Fibroblast of peridontal ligament (primary cell): Measurements from ENCODE around the gene TMEM170B.

Experiments used
- DNase-seq: peaks from one replicate; pipeline ENCODE4 v3.0.0-alpha.2; 2010; ENCODE audit errors: extremely low read depth

The TMEM170B gene, protein sequence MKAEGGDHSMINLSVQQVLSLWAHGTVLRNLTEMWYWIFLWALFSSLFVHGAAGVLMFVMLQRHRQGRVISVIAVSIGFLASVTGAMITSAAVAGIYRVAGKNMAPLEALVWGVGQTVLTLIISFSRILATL

DNA sequence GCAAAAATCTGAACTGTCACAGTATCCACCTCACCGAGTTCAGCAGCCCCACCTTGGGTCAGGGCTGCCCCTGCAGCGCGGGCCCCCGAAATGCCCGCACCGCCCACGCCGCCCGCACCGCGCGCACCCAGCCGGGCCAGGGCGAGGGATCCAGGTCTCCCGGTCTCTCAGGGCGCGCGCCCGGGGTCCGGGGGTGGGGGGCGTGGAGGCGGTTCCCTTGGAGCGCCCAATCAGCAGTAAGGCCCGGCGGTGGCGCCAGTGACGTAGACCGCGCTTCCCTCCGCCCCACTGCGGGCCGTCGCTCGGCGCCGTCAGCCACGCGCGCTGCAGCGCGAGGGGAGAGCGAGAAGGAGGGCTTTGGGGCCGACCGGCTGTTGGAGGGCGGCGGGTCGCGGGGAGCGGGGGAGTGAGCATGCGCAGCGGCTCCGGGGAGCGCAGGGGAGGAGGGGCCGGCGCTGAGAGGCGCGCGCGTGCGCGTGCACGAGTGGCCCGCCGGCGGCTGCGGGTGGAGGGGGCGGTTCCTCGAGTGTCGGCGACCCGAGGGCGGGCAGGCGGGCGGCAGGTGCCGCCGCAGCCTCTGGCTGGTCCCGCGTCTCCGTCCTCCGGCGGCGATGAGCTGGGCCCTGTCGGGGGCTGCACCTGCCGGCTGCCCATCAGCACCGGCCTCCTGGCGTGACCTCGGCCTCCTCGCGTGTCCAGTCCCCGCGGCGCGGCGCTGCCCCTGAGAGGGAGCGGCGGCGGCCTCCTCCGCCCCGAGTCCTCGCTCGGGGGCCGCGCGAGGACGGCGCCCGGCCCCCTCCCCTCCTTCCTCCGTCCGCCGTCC lies at the start of gene TMEM170B:
TSS of gene TMEM170B (plus strand) at position 521 of the 823 bp plus-strand sequence. CDS start 529 bp downstream, outside the sequence.
- DNase-seq = peak; percentile 85

DNA sequence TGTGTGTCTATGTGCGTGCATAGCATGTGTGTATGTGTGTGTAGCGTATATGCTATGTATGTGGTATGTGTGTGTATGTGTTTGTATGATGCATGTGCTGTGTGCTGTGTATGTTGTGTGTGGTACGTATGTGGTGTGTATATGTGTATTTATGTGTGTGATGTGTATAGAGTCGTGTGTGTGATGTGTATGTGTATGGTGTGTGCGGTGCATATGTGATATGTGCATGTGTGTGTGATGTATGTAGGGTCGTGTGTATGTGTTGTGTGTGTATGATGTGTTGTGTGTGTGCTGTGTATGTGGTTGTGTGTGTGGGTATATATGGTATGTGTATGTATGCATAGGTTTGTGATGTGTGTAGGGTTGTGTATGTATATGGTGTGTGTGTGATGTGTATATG lies 46.6 kb upstream of the TMEM170B start:
- DNase-seq = no peak

DNA sequence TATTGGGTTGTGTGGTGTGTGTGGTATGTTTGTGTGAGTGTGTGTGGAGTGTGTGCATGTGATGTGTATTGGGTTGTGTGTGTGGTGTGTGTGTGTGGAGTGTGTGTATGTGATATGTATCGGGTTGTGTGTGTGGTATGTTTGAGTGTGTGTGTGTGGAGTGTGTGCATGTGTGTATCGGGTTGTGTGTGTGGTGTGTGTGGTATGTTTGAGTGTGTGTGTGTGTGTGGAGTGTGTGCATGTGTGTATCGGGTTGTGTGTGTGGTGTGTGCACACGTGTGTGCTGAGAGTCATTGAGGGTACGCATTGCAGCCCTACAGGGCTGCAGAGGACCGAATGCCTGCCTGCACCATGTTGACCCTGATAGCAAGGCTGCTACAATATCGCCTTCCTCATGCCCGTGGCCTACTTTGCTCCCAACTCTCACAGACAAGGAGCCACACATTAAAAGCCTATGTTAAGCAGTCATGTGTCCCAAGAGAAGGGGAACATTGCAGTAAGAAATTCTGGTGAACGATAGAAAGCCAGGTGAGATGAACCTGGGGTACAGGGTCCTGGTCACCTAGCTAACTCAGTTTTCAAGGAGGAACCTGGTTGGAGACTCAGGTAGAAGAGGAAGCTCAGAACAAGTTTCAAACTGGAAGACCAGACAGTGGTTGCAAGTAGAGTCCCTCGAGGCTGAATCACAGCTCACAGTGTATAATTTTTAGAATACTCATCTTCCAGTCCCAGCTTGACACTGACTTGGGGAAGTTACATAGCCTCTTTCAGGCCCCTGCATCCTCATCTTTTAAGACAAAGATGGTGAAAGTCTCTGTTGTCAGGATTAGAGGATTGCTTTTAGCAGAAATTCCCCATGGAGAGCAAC lies 45.7 kb upstream of the TMEM170B start:
- DNase-seq = no peak

DNA sequence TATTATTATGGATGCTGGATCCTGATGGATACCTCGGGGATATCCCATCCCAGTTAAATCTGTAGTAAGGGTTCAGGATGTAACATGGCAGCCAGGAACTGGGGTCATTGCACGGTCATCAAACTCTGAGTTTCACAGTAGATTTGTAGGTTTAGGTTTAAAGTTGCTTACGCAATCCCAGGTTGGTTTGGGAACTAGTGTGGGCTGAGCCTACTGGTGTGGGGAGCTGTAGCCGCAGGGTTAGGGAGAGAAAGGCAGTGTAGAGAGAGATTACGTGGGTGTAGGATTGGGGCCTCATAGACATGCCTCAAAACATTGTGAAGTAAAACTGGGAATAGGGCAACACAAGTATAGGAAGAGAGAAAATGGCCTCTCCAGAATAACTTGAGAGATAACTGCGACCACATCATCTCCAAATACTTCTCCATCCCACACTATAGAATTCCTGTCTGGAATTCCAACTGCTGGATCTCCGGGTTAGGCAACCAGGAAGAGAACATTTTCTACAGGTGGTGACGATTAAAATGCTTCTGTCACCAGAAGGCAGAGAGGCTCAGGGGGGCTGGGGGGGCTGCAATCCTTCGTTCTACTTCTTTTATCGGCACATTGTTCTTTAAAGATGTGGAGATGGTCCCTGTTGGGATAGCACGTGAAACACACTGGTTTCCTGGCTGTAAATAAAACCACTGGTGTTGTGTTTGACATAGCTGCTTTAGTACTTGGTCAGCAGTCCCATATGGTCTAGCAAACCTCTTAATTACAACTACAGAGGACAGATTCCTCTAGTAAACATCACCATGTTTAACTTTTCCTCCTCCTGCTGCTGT lies 44.9 kb upstream of the TMEM170B start:
- DNase-seq = peak; percentile 26

DNA sequence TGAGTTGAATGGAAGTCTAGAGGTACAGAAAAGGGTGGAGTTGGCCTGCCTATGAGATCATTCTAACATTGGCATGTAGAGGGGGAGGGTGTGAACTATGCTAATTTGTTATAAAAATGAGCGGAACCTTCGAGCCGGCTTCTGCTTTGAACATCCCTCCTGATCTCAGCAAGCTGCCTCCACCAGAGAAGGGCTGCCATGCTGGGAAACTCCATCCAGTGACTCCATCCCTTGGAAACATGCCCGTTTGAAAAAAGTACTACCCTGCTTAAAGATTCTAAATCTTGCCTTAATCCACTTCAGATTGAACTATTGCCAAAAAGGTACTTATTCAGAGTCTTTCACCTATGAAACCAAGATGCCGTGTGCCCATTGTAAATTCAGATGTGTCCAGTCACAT lies 43.6 kb upstream of the TMEM170B start:
- DNase-seq = no peak

DNA sequence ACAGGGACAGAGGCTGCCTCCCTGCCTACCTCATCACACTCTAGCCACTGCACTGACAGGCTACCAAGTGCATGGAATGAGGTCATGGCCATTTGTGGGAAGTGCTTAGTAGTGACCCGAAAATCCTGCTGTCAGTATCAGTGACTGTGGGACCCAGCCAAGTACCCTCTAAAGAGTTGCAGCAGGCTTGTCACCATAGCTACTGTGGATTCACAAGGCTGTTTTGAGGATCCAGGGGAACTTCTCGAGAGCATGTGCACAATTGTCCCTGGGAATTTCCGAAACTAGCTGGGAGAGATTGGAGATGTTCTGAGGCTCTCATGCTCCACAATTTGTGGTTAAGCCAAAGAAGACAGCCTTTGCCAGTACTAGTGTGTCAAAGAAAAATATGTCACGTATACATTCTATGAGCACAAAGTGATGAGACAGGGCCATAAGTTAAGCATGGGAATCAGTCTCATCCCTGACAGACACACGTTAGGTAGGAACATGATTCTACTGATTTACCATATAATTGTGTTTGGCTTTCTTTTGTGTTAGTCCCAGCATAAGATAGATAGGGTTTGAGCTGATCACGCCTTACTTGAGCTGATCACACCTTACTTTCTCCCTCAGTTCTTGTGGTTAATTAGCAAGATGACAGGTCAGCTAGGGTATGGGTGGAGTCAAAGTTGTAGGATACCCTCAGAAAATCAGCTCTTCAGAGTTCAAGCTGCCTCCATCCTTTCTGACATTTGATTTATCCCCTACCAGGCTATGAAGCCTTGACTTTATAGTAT lies 42.6 kb upstream of the TMEM170B start:
- no peak for DNase-seq

DNA sequence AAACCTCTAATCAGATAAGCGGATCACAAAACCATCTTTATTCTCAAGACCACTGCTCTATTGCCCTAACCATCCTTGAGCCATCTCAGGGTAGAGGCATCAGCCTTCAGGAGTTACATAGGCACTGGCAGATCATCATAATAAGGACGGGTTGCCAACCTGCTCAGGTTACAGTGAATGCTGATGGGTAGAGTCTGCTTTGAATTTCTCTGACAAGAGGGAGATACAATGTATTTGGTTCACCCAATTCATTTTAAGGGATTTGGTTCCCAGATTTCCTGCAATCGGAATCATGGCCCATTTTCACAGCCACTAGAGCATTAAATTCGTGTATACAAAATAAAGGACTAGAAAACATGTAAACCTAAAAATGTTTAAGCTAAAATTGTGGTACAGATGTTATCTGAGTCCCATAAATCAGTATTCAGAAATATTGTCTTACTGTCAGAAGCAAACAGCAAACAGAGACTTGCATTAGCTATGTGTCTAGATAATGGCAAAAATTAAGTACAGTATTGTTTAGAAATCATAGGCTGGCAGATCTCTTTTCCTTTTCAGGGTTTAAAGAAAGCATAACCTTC lies 41.9 kb upstream of the TMEM170B start:
- no peak for DNase-seq

DNA sequence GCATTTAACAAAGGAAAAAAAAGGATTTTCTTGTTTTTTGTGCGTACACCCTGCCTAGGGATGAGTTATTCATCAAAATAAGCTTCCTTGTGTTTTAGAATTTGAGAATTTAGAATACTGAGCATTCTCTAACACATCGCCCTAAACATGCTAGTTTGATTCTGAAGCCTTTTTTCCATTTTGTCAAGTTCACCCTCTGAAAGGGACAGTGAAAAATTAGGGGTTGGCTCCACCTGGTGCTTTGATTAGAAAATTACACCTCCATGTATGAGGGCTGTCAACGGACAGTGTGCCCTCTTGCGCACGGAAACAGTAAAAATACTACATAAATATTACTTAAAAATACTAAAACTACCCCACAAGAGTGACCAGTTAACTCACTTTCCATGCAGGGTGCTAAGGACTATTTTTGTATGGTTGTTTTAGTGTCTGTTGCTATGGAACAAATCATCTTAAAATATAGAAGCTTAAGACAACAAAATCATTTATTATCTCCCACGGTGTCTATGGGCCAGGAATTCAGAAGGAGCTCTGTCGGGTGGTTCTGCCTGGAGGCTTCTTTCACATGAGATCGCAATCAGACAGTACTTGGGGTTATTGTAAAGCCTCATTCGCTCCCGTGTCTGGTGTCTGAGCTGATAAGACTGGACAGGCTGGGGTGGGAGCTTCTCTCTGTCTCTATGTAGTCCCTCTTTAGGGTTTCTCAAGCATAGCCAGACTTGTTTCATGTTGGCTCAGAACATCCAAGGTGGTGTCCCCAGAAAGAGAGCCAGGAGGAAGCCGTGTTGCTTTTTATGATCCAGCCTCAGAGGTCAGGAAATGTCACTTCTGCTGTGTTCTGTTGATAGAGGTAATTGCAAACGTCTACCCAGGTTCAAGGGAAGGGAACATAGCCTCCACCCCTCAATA lies 41.1 kb upstream of the TMEM170B start:
- DNase-seq = peak; percentile 94

DNA sequence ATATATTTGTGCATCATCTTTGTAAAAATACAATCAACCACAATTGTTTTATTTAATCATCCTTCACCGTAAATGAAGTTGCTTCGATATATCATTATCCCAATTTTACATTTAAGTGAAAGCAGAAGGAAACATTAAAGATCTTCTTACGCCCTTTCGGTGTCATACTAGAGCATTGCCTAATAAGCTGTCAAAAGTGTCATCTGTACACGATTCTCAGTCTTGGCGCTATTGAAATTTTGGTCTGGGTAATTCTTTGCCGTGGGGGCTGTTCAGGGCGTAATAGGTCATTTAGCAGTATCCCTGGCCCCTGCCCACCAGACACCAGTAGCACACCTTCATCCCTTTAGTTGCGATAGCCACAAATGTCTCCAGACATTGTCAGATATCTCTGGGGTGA lies 40.4 kb upstream of the TMEM170B start:
- no peak for DNase-seq

DNA sequence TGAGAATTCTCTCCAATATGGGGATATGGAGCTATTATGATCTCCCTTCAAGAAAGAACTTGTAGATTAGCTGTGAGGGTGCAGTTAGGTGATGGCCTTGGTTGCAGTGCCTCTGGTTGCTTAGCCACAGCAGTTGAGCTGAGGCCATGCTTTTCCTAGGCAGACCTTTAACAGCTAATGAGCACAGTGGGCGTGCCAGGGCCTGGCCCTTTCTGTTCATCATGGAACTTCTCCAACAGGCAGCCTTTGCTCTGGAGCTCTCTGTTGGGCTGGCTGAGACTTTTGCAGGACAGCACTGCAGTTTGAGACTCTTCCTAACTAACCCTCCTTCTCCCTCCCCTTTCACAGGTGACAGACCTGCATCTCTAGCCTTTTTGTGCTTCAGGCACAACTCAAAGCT lies 39.7 kb upstream of the TMEM170B start:
- DNase-seq = peak; percentile 19

DNA sequence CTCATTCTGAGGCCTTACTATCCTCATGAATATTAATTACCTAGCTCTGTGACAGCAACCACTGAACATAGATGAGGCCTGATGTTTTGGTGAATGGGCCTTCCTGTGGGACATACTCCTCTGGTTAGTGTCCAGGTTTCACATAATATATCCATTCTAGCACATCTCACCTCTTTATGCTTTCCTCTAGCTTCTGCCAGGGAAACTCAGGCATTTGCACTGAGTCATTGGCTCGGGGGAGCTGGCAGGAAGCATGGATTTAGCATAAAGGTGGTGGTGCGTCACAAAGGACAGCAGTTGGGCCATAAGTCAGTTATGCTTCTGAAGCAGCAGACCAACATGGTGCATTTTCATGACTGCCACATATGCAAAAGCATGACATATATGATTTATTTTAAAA lies 37.5 kb upstream of the TMEM170B start:
- no peak for DNase-seq

DNA sequence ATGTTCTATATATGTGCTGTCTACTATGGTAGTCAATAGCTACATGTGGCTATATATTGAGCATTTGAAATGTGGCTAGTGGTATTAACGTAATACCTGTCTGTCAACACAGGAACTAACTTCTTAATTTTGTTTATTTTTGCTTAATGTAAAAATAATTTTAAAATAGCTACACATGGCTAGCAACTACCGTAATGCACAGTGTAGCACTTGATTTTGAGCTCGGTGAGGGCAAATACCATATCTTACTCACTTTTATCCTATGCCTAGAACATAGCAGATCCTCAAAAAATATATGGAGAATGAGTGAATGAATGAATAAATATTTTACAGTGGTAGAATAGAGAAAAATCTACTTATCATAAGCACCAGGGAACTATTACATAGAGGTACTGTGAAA lies 28.1 kb upstream of the TMEM170B start:
- DNase-seq = no peak

DNA sequence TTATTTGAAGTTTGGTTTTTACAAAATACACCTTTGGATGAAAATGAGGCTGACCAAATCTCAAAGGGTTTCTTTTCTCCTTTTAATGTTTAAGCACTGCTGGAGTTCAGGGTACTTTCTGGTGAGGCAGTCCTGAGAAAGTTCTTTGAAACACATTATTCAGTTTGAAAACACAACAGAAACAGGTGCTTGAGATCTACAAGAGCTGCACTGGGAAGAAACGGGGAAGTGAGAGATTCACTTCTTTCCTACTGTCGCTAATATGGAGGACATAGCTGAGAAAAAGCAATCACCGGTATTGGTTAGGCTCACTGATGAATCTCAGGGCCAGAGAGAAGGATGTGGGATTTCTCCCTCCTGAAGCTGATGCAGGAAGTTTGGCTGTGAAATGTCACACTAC lies 22.9 kb upstream of the TMEM170B start:
- DNase-seq = no peak

DNA sequence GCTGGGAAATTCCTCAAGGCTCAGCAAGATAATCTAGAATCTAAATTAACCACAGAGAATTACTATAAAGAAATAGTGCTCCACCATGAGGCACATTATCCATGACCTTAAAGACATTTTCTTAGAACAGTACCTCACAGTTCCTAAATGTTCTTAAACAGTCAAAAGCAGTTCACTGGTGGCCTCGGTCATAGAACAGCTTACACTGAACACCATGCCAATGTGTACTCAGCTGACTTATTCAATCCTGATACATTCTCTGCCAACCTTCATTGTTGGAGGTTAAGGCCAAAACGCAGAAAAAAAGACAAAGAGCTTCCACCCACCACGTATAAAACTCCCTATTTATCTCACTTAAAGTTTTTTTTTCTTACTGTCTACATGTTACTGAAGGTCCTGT lies 21.8 kb upstream of the TMEM170B start:
- DNase-seq = no peak

DNA sequence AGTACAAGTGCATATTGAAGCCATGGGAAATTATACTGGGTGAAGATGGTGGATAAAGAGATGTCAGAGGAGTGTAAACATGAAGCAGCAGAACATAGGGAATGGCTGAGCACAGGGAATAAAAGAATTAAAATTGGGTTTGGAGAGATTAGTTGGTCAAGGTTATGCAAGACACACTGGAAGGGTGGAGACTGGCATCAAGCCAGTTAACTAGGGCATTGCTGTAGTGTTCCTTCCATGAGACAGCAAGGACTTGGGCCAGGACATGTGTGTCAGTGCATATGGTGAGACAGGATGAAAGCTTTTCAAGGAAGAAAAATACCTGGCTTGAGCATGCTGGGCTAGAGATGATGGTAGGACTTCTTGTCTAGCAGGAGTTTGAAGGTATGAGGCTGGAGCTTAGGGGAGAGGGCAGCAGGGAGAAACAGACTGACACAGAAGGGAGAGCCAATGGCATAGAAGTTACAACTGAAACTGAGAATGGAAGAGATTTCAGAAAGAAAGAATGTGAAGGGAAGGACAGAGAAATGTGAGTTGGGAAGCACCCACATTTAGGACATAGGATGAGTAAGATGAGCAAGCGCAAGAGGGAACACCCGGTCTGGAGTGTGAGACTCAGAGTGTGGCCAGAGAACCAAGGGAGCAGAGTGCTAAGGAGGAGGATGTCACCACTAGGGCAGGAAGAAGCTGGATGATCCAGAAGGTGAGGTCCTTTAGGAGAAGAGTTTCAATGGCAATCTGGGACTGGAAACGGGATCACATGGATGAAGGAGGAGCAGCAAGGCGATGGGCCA lies 14.5 kb upstream of the TMEM170B start:
- no peak for DNase-seq

DNA sequence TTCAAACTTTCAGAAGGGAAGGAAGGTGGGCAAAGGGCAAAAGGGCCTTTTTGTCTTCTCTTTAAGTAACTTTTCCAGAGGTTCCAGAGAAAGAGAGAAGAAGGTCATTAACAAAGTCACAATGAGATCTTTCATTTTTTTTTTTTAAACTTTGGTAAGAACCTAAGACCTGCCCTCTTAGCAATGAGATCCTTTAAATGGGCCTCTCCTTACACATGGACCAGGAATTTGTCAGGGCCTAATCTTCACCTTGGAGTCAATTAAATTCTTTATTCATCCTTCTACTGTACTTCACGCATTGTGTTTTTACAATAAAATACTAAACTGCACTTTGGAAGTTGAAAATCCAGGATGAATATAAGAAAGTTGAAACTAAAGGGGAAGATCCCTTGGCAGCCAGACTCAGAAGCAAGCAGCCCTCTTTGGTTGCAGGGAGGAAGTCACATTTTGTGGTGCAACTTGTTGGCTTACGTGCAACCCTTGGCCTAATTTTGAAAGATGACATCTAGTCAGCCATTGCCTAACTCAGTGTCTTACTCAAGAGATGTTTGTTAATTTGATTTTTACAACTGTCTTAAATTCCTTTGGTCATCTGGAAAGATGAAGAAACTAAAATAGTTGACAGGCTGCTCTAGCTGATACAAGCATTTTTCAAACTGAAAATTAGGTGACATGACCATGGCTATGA lies 11.9 kb upstream of the TMEM170B start:
- DNase-seq = peak; percentile 93

DNA sequence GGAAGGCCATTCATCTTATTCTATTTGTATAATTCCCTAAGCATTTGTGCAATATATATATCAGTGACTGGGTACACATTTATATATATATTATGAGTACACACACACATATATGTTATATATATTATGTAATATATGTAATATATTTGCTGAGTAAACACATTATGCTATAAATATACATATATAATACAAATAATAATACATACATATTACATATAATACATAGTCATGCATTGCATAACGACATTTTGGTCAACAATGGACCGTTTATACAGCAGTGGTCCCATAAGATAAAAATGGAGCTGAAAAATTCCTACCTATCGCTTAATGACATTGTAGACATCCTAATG lies 11.4 kb upstream of the TMEM170B start:
- no peak for DNase-seq

DNA sequence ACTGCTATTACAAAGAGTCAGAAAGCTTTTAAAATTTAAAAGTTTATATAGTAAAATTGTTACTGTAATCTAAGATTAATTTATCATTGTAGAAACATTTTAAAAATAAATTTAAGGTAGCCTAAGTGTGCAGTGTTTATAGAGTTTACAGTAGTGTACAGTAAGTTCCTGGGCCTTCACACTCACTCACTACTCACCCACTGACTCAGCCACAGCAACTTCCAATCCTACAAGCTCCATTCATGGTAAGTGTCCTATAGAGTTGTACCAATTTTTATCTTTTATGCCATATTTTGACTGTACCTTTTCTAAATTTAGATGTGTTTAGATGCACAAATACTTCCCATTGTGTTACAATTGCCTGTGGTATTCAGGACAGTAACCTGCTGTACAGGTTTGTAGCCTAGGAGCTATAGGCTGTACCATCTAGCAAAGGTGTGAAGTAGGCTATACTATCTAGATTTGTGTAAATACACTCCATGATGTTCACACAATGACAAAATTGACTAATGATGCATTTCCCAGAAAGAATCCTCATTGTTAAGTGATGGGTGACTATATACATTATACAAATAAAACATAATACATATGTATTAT lies 10.2 kb upstream of the TMEM170B start:
- no peak for DNase-seq
